Endothelial cell of umbilical vein (primary cell): ENCODE results near the gene C3orf22. TPM values are rescaled to one million over a fixed set of nuclear protein-coding genes. Genes with fewer than 3 reads are reported as not detected.

Source experiments
- BruUV-seq: library from RNA; stranded (reverse); fragments of 400-500 nt; replicated peaks from 2 replicates; lab custom pipeline; 2021; lab: Mats Ljungman, UMichigan
- CTCF ChIA-PET: fragments of 300-600, 350-600 bp; sonication (Branson Sonifier 250); formaldehyde crosslinking; loops from one replicate; lab custom pipeline; 2021; ENCODE audit warnings: antibody characterized with exemption, inconsistent platforms; lab: Charles Lee
- POLR2A ChIA-PET: fragments of 300-600, 350-600 bp; sonication (Branson Sonifier 250); formaldehyde crosslinking; loops from one replicate; lab custom pipeline; 2021; ENCODE audit warnings: antibody characterized with exemption, inconsistent platforms; lab: Charles Lee
- DNase-seq: peaks from one replicate; pipeline ENCODE4 v3.0.0-alpha.2; 2011; ENCODE audit warnings: low read depth, low spot score
- FAIRE-seq: peaks from 2 replicates; lab custom pipeline; 2011; peaks lifted over from hg19 to GRCh38; lab: Jason Lieb, UNC
- H2AFZ ChIP-seq: 2 replicates; pipeline ENCODE4 v1.6.0; 2012; ENCODE audit warnings: low read depth, low read length, control low read depth, inconsistent platforms
- H3K27ac ChIP-seq: 2 replicates; pipeline ENCODE4 v1.5.1; 2011; ENCODE audit warnings: low read depth, mild to moderate bottlenecking, control low read depth, low read length, moderate library complexity; ENCODE audit not compliant: insufficient read depth
- H3K27me3 ChIP-seq, 2 experiments: 2 replicates each; pipeline versions ENCODE4 v1.6.0 to v1.6.1; 2011; ENCODE audit warnings: low read length in 2 of 2, mixed read lengths in 1 of 2; ENCODE audit not compliant: control insufficient read depth in 2 of 2, insufficient read depth in 2 of 2
- H3K36me3 ChIP-seq, 2 experiments: 2 replicates in 1 of 2; 3 replicates in 1 of 2; pipeline ENCODE4 v1.5.1; 2011; ENCODE audit warnings: low read length in 2 of 2, mild to moderate bottlenecking in 1 of 2, moderate library complexity in 1 of 2; ENCODE audit not compliant: control insufficient read depth in 2 of 2, insufficient read depth in 2 of 2; ENCODE audit errors: extremely low read depth in 1 of 2
- H3K4me1 ChIP-seq: 3 replicates; pipeline ENCODE4 v1.5.1; 2011; ENCODE audit warnings: mild to moderate bottlenecking, low read length; ENCODE audit not compliant: control insufficient read depth, insufficient read depth; ENCODE audit errors: extremely low read depth
- H3K4me2 ChIP-seq: 2 replicates; pipeline ENCODE4 v1.6.1; 2011; ENCODE audit warnings: low read length, control low read depth, mixed read lengths; ENCODE audit not compliant: insufficient read depth
- H3K4me3 ChIP-seq, 3 experiments: fragments of 200-600 bp in 1 of 3; sonication (generic), shearing (Covaris generic) in 1 of 3; replicated peaks in 1 of 3; 2 replicates each; pipeline ENCODE4 v1.5.1; 2011 to 2016; ENCODE audit warnings: control low read depth in 3 of 3, low read length in 3 of 3, mild to moderate bottlenecking in 2 of 3, inconsistent platforms in 1 of 3, low read depth in 1 of 3, moderate library complexity in 1 of 3; ENCODE audit not compliant: insufficient read depth in 1 of 3
- H3K79me2 ChIP-seq: 2 replicates; pipeline ENCODE4 v1.6.0; 2012; ENCODE audit warnings: low read length, inconsistent platforms; ENCODE audit not compliant: control insufficient read depth, insufficient read depth
- H3K9ac ChIP-seq: replicated peaks from 2 replicates; pipeline ENCODE3; 2011; ENCODE audit warnings: low read length, control low read depth; ENCODE audit not compliant: insufficient read depth; ENCODE audit errors: extremely low read depth
- H3K9me1 ChIP-seq: replicated peaks from 3 replicates; pipeline ENCODE4 v1.6.0; 2011; ENCODE audit warnings: mild to moderate bottlenecking, low read length; ENCODE audit not compliant: control insufficient read depth, insufficient read depth; ENCODE audit errors: extremely low read depth
- H3K9me3 ChIP-seq: replicated peaks from 2 replicates; pipeline ENCODE4 v1.5.1; 2012; ENCODE audit warnings: low read length, inconsistent platforms; ENCODE audit not compliant: control insufficient read depth, insufficient read depth
- H4K20me1 ChIP-seq: replicated peaks from 2 replicates; pipeline ENCODE3; 2011; ENCODE audit warnings: mild to moderate bottlenecking, low read length; ENCODE audit not compliant: control insufficient read depth, insufficient read depth; ENCODE audit errors: extremely low read depth
- EZH2 ChIP-seq: IDR thresholded peaks from 2 replicates; pipeline ENCODE4 v1.6.1; 2012; ENCODE audit warnings: borderline replicate concordance, low read depth, mild to moderate bottlenecking, moderate library complexity, low read length, inconsistent platforms; ENCODE audit not compliant: severe bottlenecking
- FOS ChIP-seq: IDR thresholded peaks from 2 replicates; pipeline ENCODE4 v1.6.1; 2011; ENCODE audit warnings: mild to moderate bottlenecking, low read length, moderate library complexity, borderline replicate concordance; ENCODE audit not compliant: insufficient read depth
- GATA2 ChIP-seq: IDR thresholded peaks from 2 replicates; pipeline ENCODE4 v1.7.0; 2011; ENCODE audit warnings: low read depth, mild to moderate bottlenecking, moderate library complexity, mixed read lengths, low read length; ENCODE audit not compliant: insufficient read length, insufficient read depth
- JUN ChIP-seq: IDR thresholded peaks from 2 replicates; pipeline ENCODE4 v1.6.1; 2011; ENCODE audit warnings: borderline replicate concordance, low read depth; ENCODE audit not compliant: insufficient read length, insufficient read depth
- MYC ChIP-seq: IDR thresholded peaks from one replicate; pipeline ENCODE4 v1.6.1; 2011; ENCODE audit warnings: mild to moderate bottlenecking, low read depth, low read length
- POLR2A ChIP-seq: IDR thresholded peaks from 2 replicates; pipeline ENCODE4 v1.6.1; 2012; ENCODE audit warnings: low read depth, mild to moderate bottlenecking, control low read depth, low read length
- dilution Hi-C: fragments of 300-500 bp; cut with MboI; formaldehyde crosslinking; loops from one replicate; pipeline ENCODE4 v1.15.0; 2019; ENCODE audit warnings: low sequenced_read_pairs; ENCODE audit not compliant: extremely low pct_ligation_motif_present
- intact Hi-C: fragments of 100-400 bp; cut with micrococcal nuclease; formaldehyde crosslinking; loops from one replicate; pipeline ENCODE4 v1.10.0; 2022
- polyA plus RNA-seq, 4 experiments: library from polyadenylated mRNA; depleted of rRNA in 3 of 4; stranded (reverse) in 3 of 4; unstranded in 1 of 4; fragments of >200 nt; gene quantifications; 2 replicates each; pipeline versions ENCODE4 v1.2.1 to v1.2.3, GENCODE V29; 2011 to 2012; ENCODE audit warnings: missing spikeins in 1 of 4
- total RNA-seq: library from RNA; stranded (reverse); gene quantifications from 2 replicates; pipeline ENCODE4 v1.2.3, GENCODE V29; 2021

C3orf22 gene
- total and polyA plus RNA-seq, 2 donors (not counting 3 experiments of a cell fraction or from before 2014, with no cell fraction given): not detected

- no peaks in the 10 kb centered on the region for H4K20me1 ChIP-seq
- TF ChIP-seq POLR2A (no peak), JUN (no peak), FOS (no peak), EZH2 (peak; percentile 27)
- dilution Hi-C loops: no loop called here
- H3K36me3 ChIP-seq: no peaks in the 10 kb centered on the region
- no peaks in the 10 kb centered on the region for H3K9me1 ChIP-seq
- ChIA-PET CTCF (interaction anchor here (1.4 kb wide), 1 partner anchor 16 kb away, joined by 3 read pairs; the partner anchor contains the start of gene C3orf22), POLR2A (no interaction called here)
- H2AFZ ChIP-seq: no peak overlapping the region
- FAIRE-seq (no peak), DNase-seq (no peak)
- intact Hi-C loops: no loop called here
- no peak overlapping the region for H3K9ac ChIP-seq
- H3K27me3 ChIP-seq: no peaks in the 10 kb centered on the region
- H3K4me1 ChIP-seq: peaks cover 3% of the 10 kb centered on the region
- H3K4me2 ChIP-seq: no peak overlapping the region
- H3K4me3 ChIP-seq: no peak overlapping the region
- BruUV-seq: no TSS peak
- no peaks in the 10 kb centered on the region for H3K9me3 ChIP-seq
- H3K79me2 ChIP-seq: no peaks in the 10 kb centered on the region
- H3K27ac ChIP-seq: no peak overlapping the region
Observed at GRCh38 chr3:126542340-126543241, 16.1 kb downstream of the C3orf22 start.

GRCh38 chr3:126541628-126542339 is 16.9 kb downstream of the C3orf22 start:
- Histone ChIP-seq H3K9me1 (no peaks in the 10 kb centered on the region), H3K9ac (no peak overlapping the region), H3K4me2 (no peak overlapping the region), H3K36me3 (no peaks in the 10 kb centered on the region), H3K4me1 (peaks cover 3% of the 10 kb centered on the region), H3K9me3 (no peaks in the 10 kb centered on the region), H4K20me1 (no peaks in the 10 kb centered on the region), H3K27ac (no peak overlapping the region), H3K79me2 (no peaks in the 10 kb centered on the region), H3K27me3 (no peaks in the 10 kb centered on the region), H3K4me3 (no peak overlapping the region), H2AFZ (no peak overlapping the region)
- DNase-seq (no peak), FAIRE-seq (no peak)
- no peak for TF ChIP-seq GATA2
- TF ChIP-seq JUN: no peak
- no peak for TF ChIP-seq MYC
- TF ChIP-seq POLR2A: no peak
- TF ChIP-seq EZH2: peak; percentile 63
- ChIA-PET CTCF (no interaction called here), POLR2A (no interaction called here)
- dilution Hi-C loops: no loop called here
- no TSS peak for BruUV-seq
- intact Hi-C loops: no loop called here
